ENCODE data around the gene INKA2. TPM values are rescaled to one million over a fixed set of nuclear protein-coding genes. Genes with fewer than 3 reads are reported as not detected.
A peak's percentile ranks its signal among the peaks of the same experiment; 100 is the strongest.

The INKA2 gene
- total RNA-seq, 1 donor from 2014 or later, result 31.9 TPM

GRCh38 chr1:111704776-111705175 is 34.4 kb downstream of the INKA2 start:
- no peak for DNase-seq (ENCODE audit: low read depth)

GRCh38 chr1:111704240-111704639 is 35.0 kb downstream of the INKA2 start:
- DNase-seq (ENCODE audit: low read depth), result no peak

GRCh38 chr1:111702504-111703050 is 36.6 kb downstream of the INKA2 start:
- no peak for DNase-seq (ENCODE audit: low read depth)

GRCh38 chr1:111699268-111699667 is 39.9 kb downstream of the INKA2 start:
- no peak for DNase-seq (ENCODE audit: low read depth)

- DNase-seq (ENCODE audit: low read depth), result no peak
Observed at GRCh38 chr1:111696330-111696729, 42.9 kb downstream of the INKA2 start.

- no peak for DNase-seq (ENCODE audit: low read depth)
Observed at GRCh38 chr1:111695801-111696200, 43.4 kb downstream of the INKA2 start.

- no peak for DNase-seq (ENCODE audit: low read depth)
Observed at GRCh38 chr1:111691886-111692285, 47.3 kb downstream of the INKA2 start.

- DNase-seq (ENCODE audit: low read depth), result peak; percentile 91
Observed at GRCh38 chr1:111690306-111690617, 48.9 kb downstream of the INKA2 start.

Other genes with a start within 250 kb of the INKA2 start
- gene ADORA3, start 235.8 kb downstream of the INKA2 start, total RNA-seq, result not detected in 2 replicates
- not detected in 2 replicates for gene TMIGD3, start 235.8 kb downstream of the INKA2 start, total RNA-seq
- 19.2 and 23.8 TPM in 2 replicates for gene RAP1A, start 119.6 kb downstream of the INKA2 start, total RNA-seq
- gene DDX20, start 16.5 kb upstream of the INKA2 start, total RNA-seq, result 22.4 and 27.0 TPM in 2 replicates